ENCODE data around the gene CTXND2.

CTXND2 gene

GRCh38 chr1:150944856-150945255 is 57.9 kb downstream of the CTXND2 start:
- no peak for DNase-seq (ENCODE audit: insufficient read length, low spot score)
- TF ChIP-seq POLR2AphosphoS5 (IDR thresholded peaks at IDR 0.05; ENCODE audit: low read depth, low read length) (no peak), SPI1 (IDR thresholded peaks at IDR 0.05; ENCODE audit: low read depth, low read length) (no peak), TAF1 (IDR thresholded peaks at IDR 0.05; ENCODE audit: low read depth, low read length) (no peak), POU2F2 (IDR thresholded peaks at IDR 0.05; ENCODE audit: low read depth, low read length) (no peak), PAX5 (IDR thresholded peaks at IDR 0.05; ENCODE audit: insufficient read depth, low read length, severe bottlenecking) (no peak), POLR2A (IDR thresholded peaks at IDR 0.05; ENCODE audit: low read depth, low read length) (no peak)
- FAIRE-seq = no peak

GRCh38 chr1:150954708-150955107 is 67.8 kb downstream of the CTXND2 start:
- no peak for FAIRE-seq
- DNase-seq (ENCODE audit: insufficient read length, low spot score) = no peak
- no peak for TF ChIP-seq TAF1 (IDR thresholded peaks at IDR 0.05; ENCODE audit: low read depth, low read length)
- no peak for TF ChIP-seq SPI1 (IDR thresholded peaks at IDR 0.05; ENCODE audit: low read depth, low read length)
- no peak for TF ChIP-seq POLR2A (IDR thresholded peaks at IDR 0.05; ENCODE audit: low read depth, low read length)

- no peak for TF ChIP-seq SPI1 (IDR thresholded peaks at IDR 0.05; ENCODE audit: low read depth, low read length)
- no peak for TF ChIP-seq POU2F2 (IDR thresholded peaks at IDR 0.05; ENCODE audit: low read depth, low read length)
- no peak for TF ChIP-seq PAX5 (IDR thresholded peaks at IDR 0.05; ENCODE audit: insufficient read depth, low read length, severe bottlenecking)
- TF ChIP-seq POLR2AphosphoS5 (IDR thresholded peaks at IDR 0.05; ENCODE audit: low read depth, low read length) = no peak
- TF ChIP-seq TAF1 (IDR thresholded peaks at IDR 0.05; ENCODE audit: low read depth, low read length) = no peak
- TF ChIP-seq POLR2A (IDR thresholded peaks at IDR 0.05; ENCODE audit: low read depth, low read length) = no peak
- FAIRE-seq = no peak
These were observed 68.3 kb downstream of the CTXND2 start for GRCh38 chr1:150955280-150955679.

GRCh38 chr1:150957666-150958065 is 70.7 kb downstream of the CTXND2 start:
- DNase-seq (ENCODE audit: insufficient read length, low spot score) (no peak), FAIRE-seq (no peak)
- no peak for TF ChIP-seq SPI1 (IDR thresholded peaks at IDR 0.05; ENCODE audit: low read depth, low read length)

More at GRCh38 chr1:150955280-150955679, 68.3 kb downstream of the CTXND2 start:
- DNase-seq (ENCODE audit: insufficient read length, low spot score) = no peak

- FAIRE-seq = no peak
- DNase-seq (ENCODE audit: insufficient read length, low spot score) = no peak
- TF ChIP-seq PAX5 (IDR thresholded peaks at IDR 0.05; ENCODE audit: insufficient read depth, low read length, severe bottlenecking) (no peak), TAF1 (IDR thresholded peaks at IDR 0.05; ENCODE audit: low read depth, low read length) (no peak), POU2F2 (IDR thresholded peaks at IDR 0.05; ENCODE audit: low read depth, low read length) (no peak), POLR2AphosphoS5 (IDR thresholded peaks at IDR 0.05; ENCODE audit: low read depth, low read length) (no peak), POLR2A (IDR thresholded peaks at IDR 0.05; ENCODE audit: low read depth, low read length) (no peak), SPI1 (IDR thresholded peaks at IDR 0.05; ENCODE audit: low read depth, low read length) (no peak)
These were observed 73.7 kb downstream of the CTXND2 start for GRCh38 chr1:150960646-150961045.

- no peak for FAIRE-seq
These were observed 74.8 kb downstream of the CTXND2 start for GRCh38 chr1:150961756-150962155.

More at GRCh38 chr1:150961756-150962155, 74.8 kb downstream of the CTXND2 start:
- TF ChIP-seq SPI1 (IDR thresholded peaks at IDR 0.05; ENCODE audit: low read depth, low read length) = no peak
- no peak for TF ChIP-seq POLR2A (IDR thresholded peaks at IDR 0.05; ENCODE audit: low read depth, low read length)
- no peak for TF ChIP-seq PAX5 (IDR thresholded peaks at IDR 0.05; ENCODE audit: insufficient read depth, low read length, severe bottlenecking)
- TF ChIP-seq POLR2AphosphoS5 (IDR thresholded peaks at IDR 0.05; ENCODE audit: low read depth, low read length) = no peak
- TF ChIP-seq POU2F2 (IDR thresholded peaks at IDR 0.05; ENCODE audit: low read depth, low read length) = no peak
- TF ChIP-seq TAF1 (IDR thresholded peaks at IDR 0.05; ENCODE audit: low read depth, low read length) = no peak
- DNase-seq (ENCODE audit: insufficient read length, low spot score) = no peak
